Psoas muscle (tissue), 8 donors: ENCODE results near the gene ATP8A2. TPM values are rescaled to one million over a fixed set of nuclear protein-coding genes. Genes with fewer than 3 reads are reported as not detected.

Source experiments
- ATAC-seq, 4 donors: fragments of 200-7000 bp; cut with Tn5 transposase; one replicate each; pipeline ENCODE4 v1.9.1; 2020; ENCODE audit warnings: moderate library complexity in 3 of 4, mild to moderate bottlenecking in 2 of 4
- DNase-seq, 2 donors: peaks; one replicate each; pipeline ENCODE4 v3.0.0-alpha.2; 2020
- H3K27ac ChIP-seq: fragments of 200-600 bp; one replicate; pipeline ENCODE4 v1.8.0; 2022
- H3K27me3 ChIP-seq, 3 donors: fragments of 200-600 bp in 1 of 3; one replicate each; pipeline versions ENCODE4 v1.6.1 to v1.8.0; 2013 to 2022; ENCODE audit warnings: low read length in 2 of 3, mild to moderate bottlenecking in 2 of 3, moderate library complexity in 1 of 3; ENCODE audit not compliant: insufficient read depth in 3 of 3
- H3K36me3 ChIP-seq, 2 donors: fragments of 200-600 bp in 1 of 2; one replicate each; pipeline versions ENCODE4 v1.6.1 to v1.8.0; 2013 to 2022; ENCODE audit warnings: low read depth in 1 of 2, mild to moderate bottlenecking in 1 of 2, moderate library complexity in 1 of 2; ENCODE audit not compliant: insufficient read depth in 1 of 2
- H3K4me1 ChIP-seq: fragments of 200-600 bp; one replicate; pipeline ENCODE4 v1.8.0; 2022
- H3K4me3 ChIP-seq: fragments of 200-600 bp; one replicate; pipeline ENCODE4 v1.8.0; 2022; ENCODE audit warnings: mild to moderate bottlenecking
- H3K9me3 ChIP-seq: fragments of 200-600 bp; one replicate; pipeline ENCODE4 v1.8.0; 2022
- WGBS, 3 donors: extraction: QIAGEN DNeasy Blood & Tissue Kit; methylation state at CpG; one replicate each; pipeline versions ENCODE4 v1.1.6 to v1.1.7; 2013; 5-methylcytosine and 5-hydroxymethylcytosine counted together
- intact Hi-C, 2 donors: fragments of 100-400 bp; cut with DNase I; formaldehyde crosslinking; loops; one replicate each; pipeline versions ENCODE4 v1.11.0 to v1.14.2; 2022
- polyA plus RNA-seq, 3 donors: library from polyadenylated mRNA; stranded (reverse); fragments of 200-250 nt; gene quantifications; one replicate each; pipeline ENCODE4 v1.2.3, GENCODE V29; 2013
- total RNA-seq, 4 donors: library from RNA; stranded (reverse); fragmentation: NEBNext Ultra II Directional in 2 of 4; extraction: Animal tissue kit (Norgen Biotek cat#: 25700) in 2 of 4; gene quantifications; one replicate each; pipeline versions ENCODE4 v1.2.1 to v1.2.4, GENCODE V29; 2021 to 2023
- TF ChIP-seq, protein P1 (sequence below): fragments of 200-600 bp; IDR thresholded peaks from one replicate; pipeline ENCODE4 v1.8.0; 2022; ENCODE audit warnings: antibody characterized with exemption
- donor health status: healthy with polysubstance abuse.
- donor health status: DM: no; HTN: no; CAD: no; lungs with moderate emphysema.
- donor health status: Bipolar disorder and iron deficiency.
- donor health status: healthy.
- donor health status: DM: yes; HTN: yes; CAD: no.
- donor health status: DM: no; HTN: no; CAD: no.
- donor health status: DM: no; HTN: no; CAD: no.
- donor health status: DM: yes; HTN: yes; CAD: no.

The ATP8A2 gene
- total and polyA plus RNA-seq, 7 donors = 0.02 to 0.22 (median 0.04) TPM; not detected in 2

DNA sequence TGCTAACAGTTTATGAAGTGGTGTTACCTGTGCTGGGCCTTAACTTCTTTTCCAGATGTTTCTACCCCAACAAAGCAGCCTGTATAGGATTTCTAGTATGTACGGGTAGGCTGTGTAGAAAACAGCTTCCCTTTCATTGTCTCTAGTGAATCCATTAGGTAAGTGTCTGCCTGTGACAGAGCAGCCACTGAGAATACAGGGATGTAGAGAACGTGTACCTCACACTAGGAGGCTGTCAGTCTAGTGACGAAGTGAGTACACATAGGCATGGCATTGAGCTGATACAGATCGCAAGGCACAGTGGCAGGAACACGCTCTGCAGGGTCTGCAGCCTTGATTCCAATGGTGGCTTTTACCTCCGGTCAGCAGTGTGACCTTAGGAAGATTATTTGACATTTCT, 562.4 kb downstream of the ATP8A2 start:
- TF ChIP-seq, protein P1, sequence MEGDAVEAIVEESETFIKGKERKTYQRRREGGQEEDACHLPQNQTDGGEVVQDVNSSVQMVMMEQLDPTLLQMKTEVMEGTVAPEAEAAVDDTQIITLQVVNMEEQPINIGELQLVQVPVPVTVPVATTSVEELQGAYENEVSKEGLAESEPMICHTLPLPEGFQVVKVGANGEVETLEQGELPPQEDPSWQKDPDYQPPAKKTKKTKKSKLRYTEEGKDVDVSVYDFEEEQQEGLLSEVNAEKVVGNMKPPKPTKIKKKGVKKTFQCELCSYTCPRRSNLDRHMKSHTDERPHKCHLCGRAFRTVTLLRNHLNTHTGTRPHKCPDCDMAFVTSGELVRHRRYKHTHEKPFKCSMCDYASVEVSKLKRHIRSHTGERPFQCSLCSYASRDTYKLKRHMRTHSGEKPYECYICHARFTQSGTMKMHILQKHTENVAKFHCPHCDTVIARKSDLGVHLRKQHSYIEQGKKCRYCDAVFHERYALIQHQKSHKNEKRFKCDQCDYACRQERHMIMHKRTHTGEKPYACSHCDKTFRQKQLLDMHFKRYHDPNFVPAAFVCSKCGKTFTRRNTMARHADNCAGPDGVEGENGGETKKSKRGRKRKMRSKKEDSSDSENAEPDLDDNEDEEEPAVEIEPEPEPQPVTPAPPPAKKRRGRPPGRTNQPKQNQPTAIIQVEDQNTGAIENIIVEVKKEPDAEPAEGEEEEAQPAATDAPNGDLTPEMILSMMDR = no peak
- Histone ChIP-seq H3K27me3 (no peaks in the 10 kb centered on the region), H3K4me1 (no peaks in the 10 kb centered on the region), H3K9me3 (no peaks in the 10 kb centered on the region), H3K4me3 (no peak overlapping the region), H3K36me3 (no peaks in the 10 kb centered on the region), H3K27ac (no peak overlapping the region)
- intact Hi-C loops = no loop called here
- DNase-seq (no peak), ATAC-seq (no peak)
- 94 to 96% (median 94%) methylated on average over 6 of the region's 6 CpGs for WGBS, 3 donors

DNA sequence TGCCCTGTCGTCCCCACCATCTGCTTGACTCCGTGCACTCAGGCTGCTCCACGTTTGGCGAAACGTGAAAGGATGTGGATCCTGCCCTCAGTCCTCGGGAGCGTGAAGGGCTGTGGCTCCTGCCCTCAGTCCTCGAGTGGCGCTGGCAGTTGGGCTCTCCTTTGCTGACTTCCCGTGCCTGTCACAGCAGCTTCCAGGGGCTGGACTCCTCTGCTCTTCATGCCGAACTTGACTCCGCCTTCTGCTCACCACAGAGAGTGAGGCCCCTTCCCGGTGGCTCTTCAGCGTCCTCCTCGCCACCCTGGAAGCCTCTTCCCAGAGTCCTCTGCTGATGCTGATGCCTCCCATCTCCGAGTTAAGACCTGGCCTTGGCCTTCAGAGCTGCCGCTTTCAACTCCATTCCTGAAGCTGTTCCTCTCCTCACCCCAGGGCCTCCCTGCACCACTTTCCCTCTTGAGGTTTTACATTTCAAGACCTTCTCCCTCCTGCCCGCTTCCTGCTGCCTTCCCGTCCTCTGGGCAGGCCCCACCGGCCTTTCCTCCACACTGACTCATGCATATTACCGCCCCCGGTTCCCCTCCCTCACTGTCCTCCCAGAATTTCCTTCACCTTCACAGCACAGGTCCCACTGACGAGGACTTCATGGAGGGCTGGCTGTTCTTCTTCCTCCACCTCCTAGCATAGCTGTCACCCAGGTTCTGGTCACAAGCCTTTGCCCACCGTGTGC, 568.4 kb downstream of the ATP8A2 start:
- H3K27ac ChIP-seq = no peak overlapping the region
- ATAC-seq (no peak), DNase-seq (no peak)
- WGBS, 3 donors = 78 to 83% (median 79%) methylated on average over 24 of the region's 24 CpGs
- no peaks in the 10 kb centered on the region for H3K4me1 ChIP-seq
- no peaks in the 10 kb centered on the region for H3K9me3 ChIP-seq
- H3K4me3 ChIP-seq = no peak overlapping the region
- TF ChIP-seq, protein P1 = no peak
- intact Hi-C loops = no loop called here
- H3K36me3 ChIP-seq = no peaks in the 10 kb centered on the region
- no peaks in the 10 kb centered on the region for H3K27me3 ChIP-seq

DNA sequence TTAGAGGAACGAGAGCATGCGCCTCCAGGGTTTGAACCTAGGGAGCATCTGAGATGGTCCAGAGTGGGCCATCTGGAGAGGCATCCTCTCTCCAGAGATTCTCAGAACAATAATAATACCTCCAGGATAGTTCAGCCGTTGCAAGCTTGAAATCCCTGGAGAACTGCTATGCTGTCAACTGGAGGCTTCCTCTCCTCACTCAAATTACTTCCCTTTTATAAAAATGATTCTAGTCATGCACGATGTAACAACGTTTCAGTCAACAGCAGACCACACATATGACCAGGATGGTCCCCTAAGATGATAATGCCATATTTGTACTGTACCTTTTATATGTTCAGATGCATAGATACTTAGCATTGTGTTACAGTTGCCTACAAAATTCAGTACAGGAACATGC, 571.3 kb downstream of the ATP8A2 start:
- H3K27me3 ChIP-seq = no peaks in the 10 kb centered on the region
- 48 to 54% (median 51%) methylated on average over 5 of the region's 5 CpGs for WGBS, 3 donors
- H3K27ac ChIP-seq = no peak overlapping the region
- TF ChIP-seq, protein P1 = no peak
- ATAC-seq = no peak
- no peak for DNase-seq
- H3K36me3 ChIP-seq = no peaks in the 10 kb centered on the region
- H3K4me3 ChIP-seq = no peak overlapping the region
- H3K4me1 ChIP-seq = no peaks in the 10 kb centered on the region
- intact Hi-C loops = no loop called here
- no peaks in the 10 kb centered on the region for H3K9me3 ChIP-seq

DNA sequence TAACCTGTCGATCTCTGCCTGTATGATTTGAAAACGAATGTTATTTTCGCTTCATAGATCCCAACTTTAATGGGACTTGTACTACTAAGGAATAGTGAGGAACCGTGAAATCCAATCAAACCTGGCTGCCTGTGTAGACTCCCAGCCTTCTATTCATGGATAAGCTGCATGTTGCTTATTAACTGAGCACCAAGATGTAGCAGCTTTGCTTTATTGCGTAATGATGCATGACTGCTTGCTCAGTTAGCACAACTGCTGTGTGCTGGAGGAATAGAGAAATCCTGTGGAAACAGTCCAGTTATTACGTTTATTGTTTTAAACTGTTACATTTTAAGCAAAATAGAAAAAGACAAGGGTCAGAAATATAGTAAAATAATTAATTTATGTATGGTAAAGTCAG, 571.9 kb downstream of the ATP8A2 start:
- Histone ChIP-seq H3K27me3 (no peaks in the 10 kb centered on the region), H3K9me3 (no peaks in the 10 kb centered on the region), H3K4me1 (no peaks in the 10 kb centered on the region), H3K4me3 (no peak overlapping the region), H3K27ac (no peak overlapping the region), H3K36me3 (no peaks in the 10 kb centered on the region)
- no peak for ATAC-seq
- TF ChIP-seq, protein P1 = no peak
- intact Hi-C loops = no loop called here
- 79 to 89% (median 85%) methylated on average over 6 of the region's 6 CpGs for WGBS, 3 donors
- DNase-seq = no peak

DNA sequence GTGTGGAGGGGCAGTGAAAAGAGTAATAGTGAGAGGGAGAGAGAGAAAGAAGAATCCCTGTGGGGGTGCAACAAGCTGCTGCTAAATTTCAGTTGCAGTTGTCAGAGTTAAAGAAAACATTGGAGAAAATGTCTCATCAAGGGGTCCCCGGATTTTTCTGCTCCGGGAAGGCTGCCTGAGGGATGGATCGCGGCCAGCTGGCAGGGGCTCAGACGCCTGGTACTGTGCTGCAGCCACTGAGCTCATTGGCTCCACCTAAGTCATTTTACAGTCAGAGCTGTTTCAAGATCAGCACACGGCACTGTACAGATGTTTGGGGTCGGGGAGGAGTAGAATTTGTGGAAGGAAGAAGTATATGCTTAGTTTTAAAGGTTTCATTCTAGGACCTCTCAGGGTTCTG, 573.8 kb downstream of the ATP8A2 start:
- 11 to 19% (median 13%) methylated on average over 7 of the region's 7 CpGs for WGBS, 3 donors
- peaks cover under 1% of the 10 kb centered on the region for H3K9me3 ChIP-seq
- H3K36me3 ChIP-seq = no peaks in the 10 kb centered on the region
- TF ChIP-seq, protein P1 = no peak
- no peaks in the 10 kb centered on the region for H3K4me1 ChIP-seq
- no peak overlapping the region for H3K4me3 ChIP-seq
- ATAC-seq = no peak
- intact Hi-C loops = no loop called here
- no peak for DNase-seq
- H3K27ac ChIP-seq = no peak overlapping the region
- H3K27me3 ChIP-seq = no peaks in the 10 kb centered on the region
